ENCODE measurements around the gene TNFAIP8L1. TPM values are rescaled to one million over a fixed set of nuclear protein-coding genes. Genes with fewer than 3 reads are reported as not detected.

Gene TNFAIP8L1
- total RNA-seq, 1 donor from 2014 or later = 16.9 TPM

DNA sequence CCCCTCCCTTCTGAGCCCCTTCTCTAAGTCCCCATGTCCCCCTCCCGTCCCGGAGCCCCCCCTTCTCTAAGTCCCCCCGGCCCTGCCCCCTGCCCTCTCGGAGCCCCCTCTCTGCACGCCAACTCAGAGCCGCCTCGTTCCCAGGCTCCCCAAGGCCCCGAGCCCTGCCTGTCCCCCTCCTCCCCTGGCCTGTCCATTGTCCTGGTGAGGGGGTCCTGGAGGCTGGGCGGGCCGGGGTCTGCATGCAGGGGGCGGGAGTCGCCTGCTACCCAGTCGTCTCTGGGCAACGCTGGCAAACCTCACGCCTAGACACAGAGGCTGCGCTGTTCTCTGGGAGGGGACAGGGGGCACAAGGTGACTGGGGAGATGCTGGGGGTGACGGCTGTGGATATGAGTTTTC is 40.6 kb upstream of the TNFAIP8L1 start:
- intact Hi-C loops (cut with micrococcal nuclease) = no loop called here
- DNase-seq (ENCODE audit: low spot score) = no peak
- Mint-ChIP-seq H3K36me3 (ENCODE audit: low read depth) (no peaks in the 10 kb centered on the region), H3K4me1 (ENCODE audit: low read depth) (peaks cover 2% of the 10 kb centered on the region), H3K27me3 (ENCODE audit: low read depth) (peaks cover 29% of the 10 kb centered on the region), H3K27ac (no peak overlapping the region), H3K4me3 (ENCODE audit: low read depth) (no peak overlapping the region), H3K9me3 (no peaks in the 10 kb centered on the region)

DNA sequence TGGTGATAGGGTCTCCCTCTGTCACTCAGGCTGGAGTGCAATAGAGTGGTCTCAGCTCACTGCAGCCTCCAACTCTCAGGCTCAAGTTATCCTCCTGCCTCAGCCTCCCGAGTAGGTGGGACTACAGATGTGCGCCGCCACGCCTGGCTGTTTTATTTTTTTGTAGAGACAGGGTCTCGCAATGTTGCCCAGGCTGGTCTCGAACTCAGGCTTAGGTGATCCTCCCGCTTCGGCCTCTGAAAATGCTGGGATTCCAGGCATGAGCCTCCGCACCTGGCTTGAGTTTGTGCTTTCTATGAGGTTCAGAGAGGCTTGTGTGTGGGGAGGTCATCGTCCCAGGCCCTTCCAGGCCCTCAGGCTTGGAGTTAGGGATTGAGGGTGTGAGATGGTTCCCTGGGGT is 39.2 kb upstream of the TNFAIP8L1 start:
- no peak for DNase-seq (ENCODE audit: low spot score)
- no peak overlapping the region for H3K27ac Mint-ChIP-seq
- H3K4me3 Mint-ChIP-seq (ENCODE audit: low read depth) = no peak overlapping the region
- intact Hi-C loops (cut with micrococcal nuclease) = no loop called here
- no peaks in the 10 kb centered on the region for H3K36me3 Mint-ChIP-seq (ENCODE audit: low read depth)
- peaks cover 2% of the 10 kb centered on the region for H3K4me1 Mint-ChIP-seq (ENCODE audit: low read depth)
- no peaks in the 10 kb centered on the region for H3K9me3 Mint-ChIP-seq
- peaks cover 21% of the 10 kb centered on the region for H3K27me3 Mint-ChIP-seq (ENCODE audit: low read depth)

DNA sequence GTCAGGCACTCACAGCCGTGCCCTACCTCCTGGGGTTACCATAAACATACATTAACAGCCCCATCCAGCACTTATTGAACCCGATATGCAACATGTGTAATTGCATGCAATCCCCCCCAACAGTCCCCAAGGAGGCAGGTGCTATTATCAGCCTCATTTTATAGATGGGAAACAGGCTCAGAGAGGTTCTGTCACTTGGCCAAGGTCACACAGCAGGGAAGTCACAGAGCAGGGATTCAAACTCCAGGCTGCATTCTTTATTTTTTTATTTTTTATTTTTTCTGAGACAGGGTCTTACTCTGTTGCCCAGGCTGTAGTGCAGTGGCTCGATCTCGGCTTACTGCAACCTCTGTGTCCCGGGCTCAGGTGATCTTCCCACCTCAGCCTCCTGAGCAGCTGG is 38.4 kb upstream of the TNFAIP8L1 start:
- no peak overlapping the region for H3K4me3 Mint-ChIP-seq (ENCODE audit: low read depth)
- H3K27me3 Mint-ChIP-seq (ENCODE audit: low read depth) = peaks cover 19% of the 10 kb centered on the region
- no peaks in the 10 kb centered on the region for H3K36me3 Mint-ChIP-seq (ENCODE audit: low read depth)
- no peak for DNase-seq (ENCODE audit: low spot score)
- H3K9me3 Mint-ChIP-seq = no peaks in the 10 kb centered on the region
- peaks cover 2% of the 10 kb centered on the region for H3K4me1 Mint-ChIP-seq (ENCODE audit: low read depth)
- intact Hi-C loops (cut with micrococcal nuclease) = no loop called here
- no peak overlapping the region for H3K27ac Mint-ChIP-seq

DNA sequence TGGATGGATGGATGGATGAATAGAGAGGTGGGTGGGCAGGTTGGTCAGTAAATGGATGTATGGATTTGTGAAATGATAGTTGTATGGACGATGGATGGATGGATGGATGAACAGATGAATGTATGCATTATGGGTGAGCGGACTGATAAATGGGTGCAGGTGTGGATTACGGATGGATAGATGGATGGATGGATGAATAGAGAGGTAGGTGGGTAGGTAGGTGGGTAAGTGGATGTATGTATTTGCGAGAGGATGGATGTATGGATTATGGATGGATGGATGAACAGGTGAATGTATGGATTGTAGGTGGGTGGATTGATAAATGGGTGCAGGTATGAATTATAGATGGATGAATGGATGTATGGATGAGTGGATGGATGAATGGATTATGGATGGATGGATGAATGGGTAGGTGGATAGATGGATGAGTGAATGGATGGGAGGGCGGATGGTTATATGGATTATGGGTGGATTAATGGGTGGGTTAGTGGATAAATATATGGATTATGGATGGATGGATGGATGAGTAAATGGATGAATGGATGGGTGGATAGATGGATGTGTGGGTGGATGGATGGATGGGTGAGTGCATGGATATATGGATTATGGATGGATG is 37.0 kb upstream of the TNFAIP8L1 start:
- Mint-ChIP-seq H3K36me3 (ENCODE audit: low read depth) (no peaks in the 10 kb centered on the region), H3K9me3 (no peaks in the 10 kb centered on the region), H3K27ac (no peak overlapping the region), H3K4me3 (ENCODE audit: low read depth) (no peak overlapping the region), H3K4me1 (ENCODE audit: low read depth) (peaks cover under 1% of the 10 kb centered on the region), H3K27me3 (ENCODE audit: low read depth) (peaks cover 16% of the 10 kb centered on the region)
- DNase-seq (ENCODE audit: low spot score) = no peak
- intact Hi-C loops (cut with micrococcal nuclease) = no loop called here

DNA sequence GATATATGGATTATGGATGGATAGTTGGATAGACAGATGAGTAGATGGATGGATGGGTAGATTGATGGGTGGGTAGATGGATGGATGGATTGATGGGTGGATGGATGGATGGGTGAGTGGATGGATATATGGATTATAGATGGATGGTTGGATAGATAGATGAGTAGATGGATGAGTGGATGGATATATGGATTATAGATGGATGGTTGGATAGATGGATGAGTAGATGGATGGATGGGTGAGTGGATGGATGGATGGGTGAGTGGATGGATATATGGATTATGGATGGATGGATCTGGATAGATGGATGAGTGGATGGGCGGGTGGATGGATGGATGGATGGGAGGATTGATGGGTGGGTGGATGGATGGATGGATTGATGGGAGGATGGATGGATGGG is 36.4 kb upstream of the TNFAIP8L1 start:
- no peaks in the 10 kb centered on the region for H3K9me3 Mint-ChIP-seq
- no peaks in the 10 kb centered on the region for H3K36me3 Mint-ChIP-seq (ENCODE audit: low read depth)
- no peak for DNase-seq (ENCODE audit: low spot score)
- no peak overlapping the region for H3K4me3 Mint-ChIP-seq (ENCODE audit: low read depth)
- intact Hi-C loops (cut with micrococcal nuclease) = no loop called here
- H3K27ac Mint-ChIP-seq = no peak overlapping the region
- no peaks in the 10 kb centered on the region for H3K4me1 Mint-ChIP-seq (ENCODE audit: low read depth)
- H3K27me3 Mint-ChIP-seq (ENCODE audit: low read depth) = peaks cover 14% of the 10 kb centered on the region

DNA sequence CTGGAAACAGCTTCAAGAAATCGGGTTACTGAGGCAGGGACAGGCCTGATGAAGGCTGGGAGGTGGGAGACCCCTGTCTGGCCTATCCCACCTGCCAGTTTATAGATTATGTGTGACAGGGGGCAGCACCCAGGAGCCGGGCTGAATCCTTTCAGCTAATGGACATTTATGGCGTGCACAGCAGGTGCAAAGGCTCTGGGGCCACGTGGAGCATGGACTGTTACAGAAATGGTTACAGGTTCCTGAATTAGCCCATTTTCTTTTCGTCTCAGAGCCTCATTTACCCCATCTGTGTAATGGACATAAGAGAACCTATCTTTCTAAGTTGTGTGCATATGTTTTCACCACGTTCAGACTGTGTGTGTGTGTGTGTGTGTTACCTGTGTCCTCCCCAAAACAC is 34.4 kb upstream of the TNFAIP8L1 start:
- no peak overlapping the region for H3K27ac Mint-ChIP-seq
- peaks cover 10% of the 10 kb centered on the region for H3K27me3 Mint-ChIP-seq (ENCODE audit: low read depth)
- H3K4me3 Mint-ChIP-seq (ENCODE audit: low read depth) = no peak overlapping the region
- intact Hi-C loops (cut with micrococcal nuclease) = no loop called here
- no peaks in the 10 kb centered on the region for H3K36me3 Mint-ChIP-seq (ENCODE audit: low read depth)
- DNase-seq (ENCODE audit: low spot score) = no peak
- no peaks in the 10 kb centered on the region for H3K9me3 Mint-ChIP-seq
- no peaks in the 10 kb centered on the region for H3K4me1 Mint-ChIP-seq (ENCODE audit: low read depth)

DNA sequence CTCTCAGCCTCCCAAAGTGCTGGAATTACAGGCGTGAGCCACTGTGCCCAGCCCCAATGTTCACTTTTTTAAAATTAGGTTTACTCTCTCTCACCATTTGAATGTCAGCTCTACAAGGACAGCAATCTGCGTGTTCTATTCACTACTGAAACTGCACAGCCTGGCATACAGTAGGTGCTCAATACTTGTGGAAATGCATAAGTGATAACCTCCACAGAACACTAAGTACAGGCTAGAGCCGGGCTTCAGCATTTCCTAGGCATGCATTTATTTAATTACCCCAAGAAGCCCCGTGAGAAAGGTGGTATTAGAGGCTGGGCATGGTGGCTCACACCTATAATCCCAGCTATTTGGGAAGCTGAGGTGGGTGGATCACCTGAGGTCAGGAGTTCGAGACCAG is 33.1 kb upstream of the TNFAIP8L1 start:
- intact Hi-C loops (cut with micrococcal nuclease) = no loop called here
- no peak overlapping the region for H3K27ac Mint-ChIP-seq
- no peaks in the 10 kb centered on the region for H3K9me3 Mint-ChIP-seq
- peaks cover 15% of the 10 kb centered on the region for H3K27me3 Mint-ChIP-seq (ENCODE audit: low read depth)
- no peaks in the 10 kb centered on the region for H3K36me3 Mint-ChIP-seq (ENCODE audit: low read depth)
- DNase-seq (ENCODE audit: low spot score) = no peak
- no peak overlapping the region for H3K4me3 Mint-ChIP-seq (ENCODE audit: low read depth)
- H3K4me1 Mint-ChIP-seq (ENCODE audit: low read depth) = no peaks in the 10 kb centered on the region

DNA sequence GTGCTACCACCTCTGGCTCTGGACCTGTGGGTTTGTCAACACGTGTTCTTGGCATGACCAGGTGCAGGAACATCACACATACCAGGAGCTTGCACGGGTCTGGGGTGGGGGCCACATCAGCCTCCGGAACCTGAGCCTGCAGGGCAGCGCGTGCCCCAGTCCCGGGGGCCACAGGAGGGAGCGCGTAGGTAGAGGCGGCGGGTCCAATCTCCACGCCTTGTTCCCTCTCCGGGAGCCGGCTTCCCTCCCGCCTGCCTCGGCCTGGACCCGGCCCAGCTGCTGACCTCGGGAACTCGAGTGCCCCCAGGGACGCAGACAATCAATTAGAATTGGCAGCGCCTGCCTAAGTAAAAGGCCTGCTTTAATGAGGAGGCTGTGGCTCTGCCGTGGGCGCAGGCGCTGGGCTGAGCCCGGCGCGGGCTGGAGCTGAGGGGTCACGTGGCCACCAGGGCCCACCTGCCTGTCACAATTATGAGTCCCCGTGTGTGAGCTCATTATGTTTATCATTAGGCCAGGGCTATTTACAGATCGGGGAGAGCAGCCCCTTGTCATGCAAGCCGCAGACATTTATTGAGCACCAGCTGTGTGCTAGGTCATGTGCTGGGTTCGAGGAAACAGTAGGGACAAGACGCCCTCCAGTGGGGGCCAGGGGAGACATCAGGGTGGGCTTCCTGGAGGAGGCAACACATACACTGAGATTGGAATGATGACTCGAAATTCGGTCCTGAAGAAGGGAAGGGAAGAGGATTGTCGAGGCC is 32.2 kb upstream of the TNFAIP8L1 start:
- Mint-ChIP-seq H3K27ac (no peak overlapping the region), H3K36me3 (ENCODE audit: low read depth) (no peaks in the 10 kb centered on the region), H3K4me3 (ENCODE audit: low read depth) (no peak overlapping the region), H3K9me3 (no peaks in the 10 kb centered on the region), H3K27me3 (ENCODE audit: low read depth) (peaks cover 15% of the 10 kb centered on the region), H3K4me1 (ENCODE audit: low read depth) (no peaks in the 10 kb centered on the region)
- intact Hi-C loops (cut with micrococcal nuclease) = no loop called here
- DNase-seq (ENCODE audit: low spot score) = no peak

DNA sequence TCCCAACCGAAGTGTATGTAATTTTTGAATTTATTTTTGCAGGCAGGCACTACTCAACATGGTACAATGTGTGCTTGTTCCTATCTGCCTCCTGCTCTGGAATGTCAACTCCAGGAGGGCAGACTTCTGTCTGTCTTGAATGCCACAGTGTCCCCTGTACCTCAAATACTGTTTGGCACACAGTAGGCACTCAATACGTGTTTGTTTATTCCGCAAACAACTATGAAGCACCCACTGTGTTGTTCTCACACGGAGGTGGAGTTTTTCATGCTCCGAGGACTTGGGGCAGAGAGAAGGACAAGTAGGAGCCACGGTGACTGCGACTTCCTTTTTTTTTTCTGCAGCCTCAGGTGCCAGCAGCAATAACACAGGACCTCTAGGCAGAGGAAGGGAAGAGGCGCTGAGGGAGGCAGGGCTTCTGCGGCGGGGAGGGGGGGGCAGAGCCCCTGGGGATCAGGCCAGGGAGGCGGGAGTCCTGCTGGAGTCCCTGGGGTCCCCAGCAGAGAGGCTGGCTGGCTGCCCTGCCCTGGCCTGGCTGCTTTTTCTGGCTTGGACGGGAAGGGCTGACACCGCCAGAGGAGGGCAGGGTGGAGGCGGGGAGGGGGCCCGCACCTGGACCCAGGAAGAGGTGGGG is 29.3 kb upstream of the TNFAIP8L1 start:
- no peak for DNase-seq (ENCODE audit: low spot score)
- Mint-ChIP-seq H3K9me3 (no peaks in the 10 kb centered on the region), H3K27me3 (ENCODE audit: low read depth) (peaks cover 15% of the 10 kb centered on the region), H3K4me1 (ENCODE audit: low read depth) (no peaks in the 10 kb centered on the region), H3K4me3 (ENCODE audit: low read depth) (no peak overlapping the region), H3K27ac (no peak overlapping the region), H3K36me3 (ENCODE audit: low read depth) (no peaks in the 10 kb centered on the region)
- intact Hi-C loops (cut with micrococcal nuclease) = no loop called here

DNA sequence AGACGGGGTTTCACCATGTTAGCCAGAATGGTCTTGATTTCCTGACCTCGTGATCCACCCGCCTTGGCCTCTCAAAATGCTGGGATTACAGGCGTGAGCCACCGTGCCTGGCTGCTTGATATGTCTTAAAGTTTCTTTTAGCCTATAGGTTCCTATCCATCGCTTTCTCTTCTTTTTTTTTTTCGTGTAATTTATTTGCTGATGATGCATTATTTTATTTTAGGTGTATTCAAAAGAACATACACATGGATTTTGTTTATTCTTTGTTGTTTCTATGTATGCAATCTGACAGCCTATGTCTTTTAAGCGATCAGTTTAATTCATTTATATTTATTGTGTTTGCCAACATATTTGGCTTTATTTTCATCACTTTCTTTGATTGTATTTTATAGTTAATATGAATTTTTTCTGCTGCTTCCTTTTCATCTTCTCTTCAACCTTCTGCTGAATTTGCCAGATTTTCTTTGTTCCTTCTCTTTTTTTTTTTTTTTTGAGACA is 26.0 kb upstream of the TNFAIP8L1 start:
- intact Hi-C loops (cut with micrococcal nuclease) = no loop called here
- no peaks in the 10 kb centered on the region for H3K36me3 Mint-ChIP-seq (ENCODE audit: low read depth)
- no peak overlapping the region for H3K27ac Mint-ChIP-seq
- no peak for DNase-seq (ENCODE audit: low spot score)
- peaks cover 11% of the 10 kb centered on the region for H3K27me3 Mint-ChIP-seq (ENCODE audit: low read depth)
- H3K9me3 Mint-ChIP-seq = no peaks in the 10 kb centered on the region
- H3K4me3 Mint-ChIP-seq (ENCODE audit: low read depth) = no peak overlapping the region
- H3K4me1 Mint-ChIP-seq (ENCODE audit: low read depth) = no peaks in the 10 kb centered on the region

DNA sequence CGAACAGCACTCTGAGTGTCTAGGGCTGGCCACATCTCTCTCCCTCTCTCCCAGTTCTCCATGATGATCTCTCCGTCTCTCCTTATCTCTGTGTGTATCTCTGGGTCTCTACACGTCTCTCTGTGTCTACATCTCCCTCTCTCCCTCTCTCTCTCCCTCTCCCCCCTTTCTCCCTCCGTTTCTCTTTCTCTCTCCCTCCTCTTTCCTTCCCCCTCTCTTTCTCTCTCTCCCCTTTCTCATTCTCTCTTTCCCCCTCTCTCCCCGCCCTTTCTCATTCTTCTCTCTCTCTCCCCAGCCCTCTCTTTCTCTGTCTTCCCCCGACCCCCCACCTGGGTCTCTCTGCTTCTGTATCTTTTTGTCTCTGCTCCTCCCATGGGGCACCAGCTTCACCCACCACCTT is 21.3 kb upstream of the TNFAIP8L1 start:
- intact Hi-C loops (cut with micrococcal nuclease) = no loop called here
- Mint-ChIP-seq H3K4me1 (ENCODE audit: low read depth) (no peaks in the 10 kb centered on the region), H3K27me3 (ENCODE audit: low read depth) (no peaks in the 10 kb centered on the region), H3K36me3 (ENCODE audit: low read depth) (no peaks in the 10 kb centered on the region), H3K27ac (no peak overlapping the region), H3K9me3 (no peaks in the 10 kb centered on the region), H3K4me3 (ENCODE audit: low read depth) (no peak overlapping the region)
- no peak for DNase-seq (ENCODE audit: low spot score)

DNA sequence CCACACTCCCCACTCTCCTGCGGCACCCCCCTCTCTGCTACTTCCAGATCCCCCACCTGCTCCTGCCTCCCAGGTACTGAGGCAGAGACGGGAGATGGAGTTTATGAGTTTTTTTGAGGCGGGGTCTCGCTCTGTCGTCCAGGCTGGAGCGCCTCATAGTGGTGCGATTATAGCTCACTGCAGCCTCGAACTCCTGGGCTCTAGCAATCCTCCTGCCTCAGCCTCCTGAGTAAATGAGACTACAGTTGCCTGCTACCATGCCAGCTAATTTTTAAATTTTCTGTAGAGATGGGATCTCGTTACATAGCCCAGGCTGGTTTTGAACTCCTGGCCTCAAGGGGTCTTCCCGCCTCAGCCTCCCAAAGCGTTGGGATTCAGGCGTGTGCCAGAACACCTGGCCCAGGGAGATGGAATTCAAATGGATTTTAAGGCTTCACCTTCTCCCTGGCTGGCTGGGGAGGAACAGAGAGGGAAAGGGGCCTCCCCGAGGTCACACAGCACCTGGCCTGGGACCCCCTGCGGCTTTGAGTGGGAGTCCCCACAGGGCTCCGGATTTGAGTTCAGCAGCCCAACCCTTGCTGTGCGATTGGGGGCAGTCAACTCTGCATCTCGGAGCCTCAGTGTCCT is 19.5 kb upstream of the TNFAIP8L1 start:
- no peaks in the 10 kb centered on the region for H3K4me1 Mint-ChIP-seq (ENCODE audit: low read depth)
- no peak for DNase-seq (ENCODE audit: low spot score)
- no peak overlapping the region for H3K27ac Mint-ChIP-seq
- no peak overlapping the region for H3K4me3 Mint-ChIP-seq (ENCODE audit: low read depth)
- no peaks in the 10 kb centered on the region for H3K27me3 Mint-ChIP-seq (ENCODE audit: low read depth)
- H3K36me3 Mint-ChIP-seq (ENCODE audit: low read depth) = no peaks in the 10 kb centered on the region
- H3K9me3 Mint-ChIP-seq = no peaks in the 10 kb centered on the region
- intact Hi-C loops (cut with micrococcal nuclease) = no loop called here

DNA sequence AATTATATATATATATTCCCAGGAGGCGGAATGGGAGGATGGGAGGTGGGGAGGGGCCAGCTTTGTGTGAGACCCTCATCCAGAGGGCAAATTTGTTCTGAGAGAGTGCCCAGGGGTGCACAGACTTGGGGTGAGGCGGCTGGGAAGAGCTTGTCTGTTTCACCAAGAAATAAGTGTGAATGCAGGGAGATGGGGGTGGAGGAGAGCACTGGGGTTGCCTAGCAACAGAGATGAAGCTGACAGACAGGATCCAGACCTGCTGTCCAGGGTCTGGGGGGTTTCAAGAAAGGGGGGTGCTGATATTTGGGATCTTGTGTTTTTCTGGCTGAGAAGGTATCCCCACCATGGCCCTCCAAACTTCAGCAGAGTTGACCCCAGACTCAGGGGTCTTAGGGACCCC is 18.6 kb upstream of the TNFAIP8L1 start:
- H3K4me1 Mint-ChIP-seq (ENCODE audit: low read depth) = no peaks in the 10 kb centered on the region
- intact Hi-C loops (cut with micrococcal nuclease) = no loop called here
- H3K27me3 Mint-ChIP-seq (ENCODE audit: low read depth) = no peaks in the 10 kb centered on the region
- DNase-seq (ENCODE audit: low spot score) = no peak
- no peaks in the 10 kb centered on the region for H3K36me3 Mint-ChIP-seq (ENCODE audit: low read depth)
- no peaks in the 10 kb centered on the region for H3K9me3 Mint-ChIP-seq
- H3K27ac Mint-ChIP-seq = no peak overlapping the region
- H3K4me3 Mint-ChIP-seq (ENCODE audit: low read depth) = no peak overlapping the region
